HL-60 (cell line): ENCODE data around the gene GPD1.

Experiments used
- DNase-seq, 2 experiments: peaks; one replicate each; pipeline ENCODE4 v3.0.0-alpha.2; 2010 to 2020; ENCODE audit warnings: low read depth in 1 of 2, low spot score in 1 of 2
- H3K27ac ChIP-seq: fragments of 250-450 bp; sonication (Bioruptor Pico); replicated peaks from 2 replicates; pipeline ENCODE4 v1.5.1; 2020; ENCODE audit warnings: mild to moderate bottlenecking, moderate library complexity
- H3K27me3 ChIP-seq: fragments of 250-450 bp; sonication (Bioruptor Pico); 2 replicates; pipeline ENCODE4 v1.5.1; 2021; ENCODE audit warnings: mild to moderate bottlenecking, moderate library complexity; ENCODE audit not compliant: insufficient read depth, poor library complexity, severe bottlenecking
- H3K4me3 ChIP-seq: replicated peaks from 2 replicates; pipeline ENCODE4 v1.5.1; 2011; ENCODE audit warnings: mild to moderate bottlenecking, control low read depth, low read length; ENCODE audit not compliant: insufficient read depth
- CTCF ChIP-seq: IDR thresholded peaks from one replicate; pipeline ENCODE4 v1.5.1; 2011; ENCODE audit warnings: low read length, control low read depth, inconsistent platforms; ENCODE audit not compliant: insufficient read depth
- GABPA ChIP-seq: IDR thresholded peaks from 2 replicates; pipeline ENCODE4 v1.6.1; 2012; ENCODE audit warnings: low read depth
- POLR2AphosphoS5 ChIP-seq: IDR thresholded peaks from 2 replicates; pipeline ENCODE4 v1.6.1; 2012; ENCODE audit warnings: low read depth
- REST ChIP-seq: IDR thresholded peaks from 2 replicates; pipeline ENCODE4 v1.6.1; 2012; ENCODE audit warnings: low read depth; ENCODE audit not compliant: insufficient replicate concordance
- SPI1 ChIP-seq: IDR thresholded peaks from 2 replicates; pipeline ENCODE4 v1.6.1; 2012; ENCODE audit warnings: low read depth, mild to moderate bottlenecking, borderline replicate concordance

The GPD1 gene

DNA sequence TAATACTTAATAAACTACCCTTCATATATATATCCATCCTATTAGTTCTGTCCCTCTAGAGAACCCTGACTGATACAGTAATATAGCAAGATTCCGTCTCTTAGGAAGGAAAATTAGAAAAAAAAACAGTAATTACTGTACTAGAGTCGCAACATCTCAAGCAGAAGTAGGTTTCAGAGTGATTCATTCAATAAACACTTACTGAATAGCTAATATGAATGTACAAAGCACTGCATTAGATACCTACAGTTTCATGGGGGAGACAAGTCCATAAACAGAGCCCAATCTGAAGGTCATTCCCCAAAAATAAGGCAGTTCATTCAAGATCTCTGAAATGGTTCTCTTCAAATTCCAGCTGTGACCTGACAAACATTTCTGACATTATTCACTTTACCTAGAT lies 53.5 kb downstream of the GPD1 start:
- Histone ChIP-seq H3K4me3 (no peak overlapping the region), H3K27ac (no peak overlapping the region), H3K27me3 (no peaks in the 10 kb centered on the region)
- no peak for DNase-seq
- TF ChIP-seq CTCF: no peak
- no peak for TF ChIP-seq REST
- no peak for TF ChIP-seq POLR2AphosphoS5
- no peak for TF ChIP-seq GABPA
- no peak for TF ChIP-seq SPI1

DNA sequence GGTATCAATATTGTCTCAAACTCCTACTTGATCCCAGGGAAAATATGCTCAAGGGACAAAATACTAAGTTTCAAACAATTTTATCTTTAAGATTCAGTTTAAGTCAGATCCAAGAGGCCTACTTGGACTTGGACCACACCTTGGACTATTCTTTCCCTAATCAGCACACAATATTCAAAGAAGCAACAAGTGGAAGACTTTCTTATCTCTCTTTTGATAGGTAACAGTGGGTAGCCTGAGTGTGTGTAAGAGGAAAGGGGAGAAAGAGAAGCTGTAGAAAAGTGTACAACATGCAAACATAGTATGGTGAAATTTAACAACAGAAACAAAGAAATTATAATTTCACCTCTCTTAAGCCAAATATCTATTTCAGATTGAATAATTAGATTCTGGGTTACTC lies 56.8 kb downstream of the GPD1 start:
- TF ChIP-seq CTCF (no peak), POLR2AphosphoS5 (no peak), REST (no peak), SPI1 (no peak), GABPA (no peak)
- no peak for DNase-seq
- Histone ChIP-seq H3K27ac (no peak overlapping the region), H3K4me3 (no peak overlapping the region), H3K27me3 (no peaks in the 10 kb centered on the region)
